ENCODE data around the gene POLR2L. TPM values are rescaled to one million over a fixed set of nuclear protein-coding genes. Genes with fewer than 3 reads are reported as not detected.

The POLR2L gene
- total RNA-seq, 1 donor from 2014 or later, result 106 TPM

- Mint-ChIP-seq H3K27ac (no peak overlapping the region), H3K4me3 (peak overlapping the region; percentile 95), H3K27me3 (no peaks in the 10 kb centered on the region), H3K36me3 (no peaks in the 10 kb centered on the region), H3K9me3 (no peaks in the 10 kb centered on the region), H3K4me1 (ENCODE audit: unreplicated experiment) (peaks cover 10% of the 10 kb centered on the region)
- no peak for TF ChIP-seq CTCF (conservative IDR thresholded peaks at IDR 0.05)
- no peak for DNase-seq (ENCODE audit: extremely low spot score, unreplicated experiment)
Observed at GRCh38 chr11:812390-812789, 29.9 kb downstream of the POLR2L start.

GRCh38 chr11:811446-812245 lies 30.7 kb downstream of the POLR2L start:
- H3K4me3 Mint-ChIP-seq, result peak overlapping the region; percentile 95
- H3K27me3 Mint-ChIP-seq, result no peaks in the 10 kb centered on the region
- no peaks in the 10 kb centered on the region for H3K9me3 Mint-ChIP-seq
- no peaks in the 10 kb centered on the region for H3K36me3 Mint-ChIP-seq
- DNase-seq (ENCODE audit: extremely low spot score, unreplicated experiment), result no peak
- H3K4me1 Mint-ChIP-seq (ENCODE audit: unreplicated experiment), result peaks cover 10% of the 10 kb centered on the region
- H3K27ac Mint-ChIP-seq, result peak overlapping the region; percentile 79
- TF ChIP-seq CTCF (conservative IDR thresholded peaks at IDR 0.05), result no peak

- Mint-ChIP-seq H3K4me3 (peak overlapping the region; percentile 95), H3K4me1 (ENCODE audit: unreplicated experiment) (peaks cover 10% of the 10 kb centered on the region), H3K36me3 (no peaks in the 10 kb centered on the region), H3K27me3 (no peaks in the 10 kb centered on the region), H3K9me3 (no peaks in the 10 kb centered on the region), H3K27ac (peak overlapping the region; percentile 98)
- peak; percentile 36 for TF ChIP-seq CTCF (conservative IDR thresholded peaks at IDR 0.05)
- no peak for DNase-seq (ENCODE audit: extremely low spot score, unreplicated experiment)
Observed at GRCh38 chr11:810040-810567, 32.2 kb downstream of the POLR2L start.

- no peaks in the 10 kb centered on the region for H3K9me3 Mint-ChIP-seq
- H3K27me3 Mint-ChIP-seq, result no peaks in the 10 kb centered on the region
- H3K27ac Mint-ChIP-seq, result peak within 1 kb of the TSS; percentile 98
- H3K4me3 Mint-ChIP-seq, result peak within 1 kb of the TSS; percentile 95
- peaks cover 10% of the 10 kb centered on the region for H3K4me1 Mint-ChIP-seq (ENCODE audit: unreplicated experiment)
- DNase-seq (ENCODE audit: extremely low spot score, unreplicated experiment), result peak; percentile 98
- TF ChIP-seq CTCF (conservative IDR thresholded peaks at IDR 0.05), result no peak
- no peaks in the 10 kb centered on the region for H3K36me3 Mint-ChIP-seq
Observed at GRCh38 chr11:809287-810039, 32.9 kb downstream of the POLR2L start, which contains the start of gene RPLP2. Gene RPLP2 (plus strand): TSS chr11:809967. CDS start chr11:810235, 268 bp downstream.

- DNase-seq (ENCODE audit: extremely low spot score, unreplicated experiment), result no peak
- Mint-ChIP-seq H3K36me3 (no peaks in the 10 kb centered on the region), H3K27ac (peak overlapping the region; percentile 98), H3K4me3 (peak overlapping the region; percentile 95), H3K27me3 (no peaks in the 10 kb centered on the region), H3K9me3 (no peaks in the 10 kb centered on the region), H3K4me1 (ENCODE audit: unreplicated experiment) (peaks cover 10% of the 10 kb centered on the region)
- no peak for TF ChIP-seq CTCF (conservative IDR thresholded peaks at IDR 0.05)
Observed at GRCh38 chr11:808427-809286, 33.7 kb downstream of the POLR2L start.

Measured in type B pancreatic cell (in vitro differentiated cells).